Measurements from ENCODE around the gene BOLL. TPM values are rescaled to one million over a fixed set of nuclear protein-coding genes. Genes with fewer than 3 reads are reported as not detected.

Gene BOLL
- total and polyA plus RNA-seq, 10 of the 15 experiments (the other 5 are each of a cell fraction or from before 2014, with no cell fraction given) = 0.05 TPM; not detected in 9

DNA sequence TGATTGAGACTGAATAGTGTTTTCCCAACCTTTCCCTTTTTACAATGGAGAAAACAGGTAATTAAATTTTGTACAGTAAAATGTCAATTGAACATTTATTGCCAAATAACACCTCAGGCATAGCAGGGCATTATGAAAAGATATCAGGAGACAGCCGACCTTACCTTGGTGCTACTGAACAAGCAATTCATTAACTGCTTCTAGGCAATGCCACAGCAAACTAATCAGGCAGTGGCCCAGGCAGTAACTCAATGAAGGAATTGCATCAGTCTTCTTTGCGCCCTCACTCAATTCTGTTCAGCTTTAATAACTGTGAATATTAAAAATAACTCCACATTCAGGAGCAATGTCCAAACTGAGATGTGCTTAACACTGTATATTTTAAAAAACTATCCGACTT, 25.4 kb upstream of the BOLL start:
- ChIA-PET RAD21 (ENCODE audit: unreplicated experiment) (interaction anchor here (1.2 to 2.0 kb wide), 4 partner anchors 28 to 487 kb away, joined by 5 to 9 read pairs (median 6); no protein-coding TSS in a partner anchor), CTCF (interaction anchor here (1.0 to 11.1 kb wide), 7 partner anchors 9 to 487 kb away, joined by 3 to 109 read pairs (median 3); no protein-coding TSS in a partner anchor), POLR2A (interaction anchor here (0.6 to 1.0 kb wide), 2 partner anchors 8 to 147 kb away, joined by 3 to 4 read pairs; no protein-coding TSS in a partner anchor), SMC1A (ENCODE audit: uncharacterized antibody, unreplicated experiment) (interaction anchor here (1.0 to 12.2 kb wide), 7 partner anchors 9 to 486 kb away, joined by 3 to 120 read pairs (median 5); no protein-coding TSS in a partner anchor)
- no peak overlapping the region for H3K27ac ChIP-seq (ENCODE audit: control insufficient read depth, insufficient read depth)
- no peaks in the 10 kb centered on the region for H4K20me1 ChIP-seq (ENCODE audit: control insufficient read depth, insufficient read depth)
- H3K27me3 ChIP-seq (replicated peaks in 1 of 2; ENCODE audit: control insufficient read depth in 2 of 2, insufficient read depth in 2 of 2, low read length in 1 of 2) = peaks cover under 1 to 14% of the 10 kb centered on the region in 2 experiments
- FAIRE-seq (no peak), DNase-seq (ENCODE audit: low read depth, low spot score) (no peak), ATAC-seq (peak; percentile 19; the same call in 2 of the 3 replicates)
- H3K4me3 ChIP-seq = no peak overlapping the region
- in situ Hi-C loops (cut with MboI) = no loop called here
- no peak overlapping the region for H3K9ac ChIP-seq (ENCODE audit: control insufficient read depth, insufficient read depth, low read length)
- TF ChIP-seq POU2F2 (IDR thresholded peaks at IDR 0.05; ENCODE audit: borderline replicate concordance, low read depth, low read length) = no peak
- TF ChIP-seq, protein P1, sequence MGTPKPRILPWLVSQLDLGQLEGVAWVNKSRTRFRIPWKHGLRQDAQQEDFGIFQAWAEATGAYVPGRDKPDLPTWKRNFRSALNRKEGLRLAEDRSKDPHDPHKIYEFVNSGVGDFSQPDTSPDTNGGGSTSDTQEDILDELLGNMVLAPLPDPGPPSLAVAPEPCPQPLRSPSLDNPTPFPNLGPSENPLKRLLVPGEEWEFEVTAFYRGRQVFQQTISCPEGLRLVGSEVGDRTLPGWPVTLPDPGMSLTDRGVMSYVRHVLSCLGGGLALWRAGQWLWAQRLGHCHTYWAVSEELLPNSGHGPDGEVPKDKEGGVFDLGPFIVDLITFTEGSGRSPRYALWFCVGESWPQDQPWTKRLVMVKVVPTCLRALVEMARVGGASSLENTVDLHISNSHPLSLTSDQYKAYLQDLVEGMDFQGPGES (IDR thresholded peaks at IDR 0.05) = no peak
- TF ChIP-seq NR2F1 (conservative IDR thresholded peaks at IDR 0.05) = no peak
- no peak for TF ChIP-seq POLR2AphosphoS5 (IDR thresholded peaks at IDR 0.05; ENCODE audit: low read length)
- TF ChIP-seq FOXK2 (IDR thresholded peaks at IDR 0.05) = no peak
- no peak for TF ChIP-seq CBX3 (IDR thresholded peaks at IDR 0.05; ENCODE audit: borderline replicate concordance, low read depth)
- no peak for TF ChIP-seq ZNF622 (IDR thresholded peaks at IDR 0.05)
- no peak for TF ChIP-seq CBX5 (IDR thresholded peaks at IDR 0.05; ENCODE audit: low read depth)
- TF ChIP-seq, protein P2, sequence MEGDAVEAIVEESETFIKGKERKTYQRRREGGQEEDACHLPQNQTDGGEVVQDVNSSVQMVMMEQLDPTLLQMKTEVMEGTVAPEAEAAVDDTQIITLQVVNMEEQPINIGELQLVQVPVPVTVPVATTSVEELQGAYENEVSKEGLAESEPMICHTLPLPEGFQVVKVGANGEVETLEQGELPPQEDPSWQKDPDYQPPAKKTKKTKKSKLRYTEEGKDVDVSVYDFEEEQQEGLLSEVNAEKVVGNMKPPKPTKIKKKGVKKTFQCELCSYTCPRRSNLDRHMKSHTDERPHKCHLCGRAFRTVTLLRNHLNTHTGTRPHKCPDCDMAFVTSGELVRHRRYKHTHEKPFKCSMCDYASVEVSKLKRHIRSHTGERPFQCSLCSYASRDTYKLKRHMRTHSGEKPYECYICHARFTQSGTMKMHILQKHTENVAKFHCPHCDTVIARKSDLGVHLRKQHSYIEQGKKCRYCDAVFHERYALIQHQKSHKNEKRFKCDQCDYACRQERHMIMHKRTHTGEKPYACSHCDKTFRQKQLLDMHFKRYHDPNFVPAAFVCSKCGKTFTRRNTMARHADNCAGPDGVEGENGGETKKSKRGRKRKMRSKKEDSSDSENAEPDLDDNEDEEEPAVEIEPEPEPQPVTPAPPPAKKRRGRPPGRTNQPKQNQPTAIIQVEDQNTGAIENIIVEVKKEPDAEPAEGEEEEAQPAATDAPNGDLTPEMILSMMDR (IDR thresholded peaks at IDR 0.05 in 2 of 3, conservative IDR thresholded peaks at IDR 0.05 in 1 of 3; ENCODE audit: control insufficient read depth in 2 of 3, extremely low read depth in 1 of 3, insufficient read depth in 1 of 3, low read depth in 3 of 3, low read length in 3 of 3) = no peak
- TF ChIP-seq KAT2A (conservative IDR thresholded peaks at IDR 0.05; ENCODE audit: control insufficient read depth, low read depth, low read length) = no peak
- no peaks in the 10 kb centered on the region for H3K4me1 ChIP-seq (ENCODE audit: control insufficient read depth, insufficient read depth, low read length)
- H3K79me2 ChIP-seq (ENCODE audit: control insufficient read depth, insufficient read depth, low read length) = no peaks in the 10 kb centered on the region
- no peaks in the 10 kb centered on the region for H3K9me3 ChIP-seq (replicated peaks; ENCODE audit: control insufficient read depth, insufficient read depth, low read length)
- H2AFZ ChIP-seq (ENCODE audit: control insufficient read depth, low read depth, low read length) = no peak overlapping the region
- no TSS peak for BruUV-seq (replicated peaks)
- H3K4me2 ChIP-seq (ENCODE audit: control insufficient read depth, insufficient read depth) = no peak overlapping the region
- H3K36me3 ChIP-seq (ENCODE audit: control insufficient read depth in 2 of 2, insufficient read depth in 2 of 2, low read length in 1 of 2) = no peaks in the 10 kb centered on the region
- 41% methylated on average over 3 of the region's 3 CpGs for WGBS (ENCODE audit: insufficient coverage, insufficient replicate concordance, low lambda C conversion rate, missing lambda C conversion rate)
- intact Hi-C loops (cut with micrococcal nuclease; ENCODE audit: unreplicated experiment) = no loop called here
